HepG2 (cell line): ENCODE measurements around the gene EMC8. TPM values are rescaled to one million over a fixed set of nuclear protein-coding genes. Genes with fewer than 3 reads are reported as not detected.

Experiments
- AGO2 ChIP-seq: fragments of 200-400 bp; formaldehyde crosslinking; optimal IDR thresholded peaks from 2 replicates; pipeline ENCODE3; 2017; ENCODE audit warnings: mild to moderate bottlenecking, low read depth, low read length, moderate library complexity
- BCL6 ChIP-seq: IDR thresholded peaks from 2 replicates; pipeline ENCODE4 v1.6.1; 2016; ENCODE audit warnings: missing genetic modification reagents, missing compliant biosample characterization
- CBX5 ChIP-seq: sonication (generic); formaldehyde crosslinking; IDR thresholded peaks from 2 replicates; pipeline ENCODE4 v1.4.0; 2020; ENCODE audit warnings: missing genetic modification reagents, borderline replicate concordance
- CENPT ChIP-seq: sonication (generic); formaldehyde crosslinking; IDR thresholded peaks from 2 replicates; pipeline ENCODE4 v1.8.0; 2022; ENCODE audit warnings: low read depth, mild to moderate bottlenecking, moderate library complexity, missing genetic modification reagents
- EEA1 ChIP-seq: sonication (generic); formaldehyde crosslinking; IDR thresholded peaks from 2 replicates; pipeline ENCODE4 v1.5.1; 2020; ENCODE audit warnings: mild to moderate bottlenecking, missing genetic modification reagents, borderline replicate concordance
- FOXA3 ChIP-seq: IDR thresholded peaks from 2 replicates; pipeline ENCODE4 v1.6.1; 2016; ENCODE audit warnings: missing genetic modification reagents, missing compliant biosample characterization
- HHEX ChIP-seq: IDR thresholded peaks from 2 replicates; pipeline ENCODE4 v1.6.1; 2016; ENCODE audit warnings: control low read depth
- HIVEP1 ChIP-seq: sonication (generic); formaldehyde crosslinking; IDR thresholded peaks from 2 replicates; pipeline ENCODE4 v1.4.0; 2020; ENCODE audit warnings: mild to moderate bottlenecking, missing genetic modification reagents
- MTA1 ChIP-seq: sonication (generic); formaldehyde crosslinking; IDR thresholded peaks from 2 replicates; pipeline ENCODE4 v1.4.0; 2020; ENCODE audit warnings: missing genetic modification reagents, mild to moderate bottlenecking, borderline replicate concordance
- MTF2 ChIP-seq: sonication (generic); formaldehyde crosslinking; IDR thresholded peaks from 2 replicates; pipeline ENCODE4 v1.5.0; 2020; ENCODE audit warnings: missing genetic modification reagents, borderline replicate concordance
- NBN ChIP-seq: fragments of 450-650 bp; conservative IDR thresholded peaks from 2 replicates; pipeline ENCODE4 v1.6.1; 2017
- NR2C2 ChIP-seq: sonication (generic); formaldehyde crosslinking; IDR thresholded peaks from 2 replicates; pipeline ENCODE4 v1.4.0; 2020; ENCODE audit warnings: missing genetic modification reagents, mild to moderate bottlenecking, moderate library complexity, borderline replicate concordance
- NR2F6 ChIP-seq, 2 experiments: IDR thresholded peaks; 2 replicates each; pipeline ENCODE4 v1.6.1; 2016; ENCODE audit warnings: antibody characterized with exemption in 1 of 2, mild to moderate bottlenecking in 1 of 2
- PCBP2 ChIP-seq: fragments of 200-400 bp; formaldehyde crosslinking; optimal IDR thresholded peaks from 2 replicates; pipeline ENCODE3; 2018; ENCODE audit warnings: low read length, low read depth; ENCODE audit not compliant: poor library complexity, severe bottlenecking
- RAD21 ChIP-seq: fragments of 450-650 bp; formaldehyde crosslinking; IDR thresholded peaks from 2 replicates; pipeline ENCODE4 v1.5.0; 2020; ENCODE audit warnings: mild to moderate bottlenecking
- ZNF160 ChIP-seq: sonication (generic); formaldehyde crosslinking; IDR thresholded peaks from 2 replicates; pipeline ENCODE4 v1.8.0; 2022; ENCODE audit warnings: mild to moderate bottlenecking, inconsistent platforms, missing genetic modification reagents
- ZNF253 ChIP-seq: sonication (generic); formaldehyde crosslinking; IDR thresholded peaks from 2 replicates; pipeline ENCODE4 v1.8.0; 2022; ENCODE audit warnings: mild to moderate bottlenecking, missing genetic modification reagents, borderline replicate concordance
- ZNF484 ChIP-seq: sonication (generic); formaldehyde crosslinking; IDR thresholded peaks from 2 replicates; pipeline ENCODE4 v1.5.1; 2020; ENCODE audit warnings: mild to moderate bottlenecking, low read depth, missing genetic modification reagents, borderline replicate concordance
- ZNF780A ChIP-seq: sonication (generic); formaldehyde crosslinking; IDR thresholded peaks from 2 replicates; pipeline ENCODE4 v1.8.0; 2022; ENCODE audit warnings: mild to moderate bottlenecking, missing genetic modification reagents, moderate library complexity
- ZNF879 ChIP-seq: sonication (generic); formaldehyde crosslinking; IDR thresholded peaks from 2 replicates; pipeline ENCODE4 v1.8.1; 2023; ENCODE audit warnings: missing genetic modification reagents
- polyA plus RNA-seq, 8 experiments: library from polyadenylated mRNA; depleted of rRNA in 3 of 8; stranded (reverse) in 7 of 8; unstranded in 1 of 8; fragments of >200 nt; fragmentation: Illumina TruSeq in 4 of 8; extraction: Trizol in 4 of 8; gene quantifications; 2 replicates each; pipeline versions ENCODE4 v1.2.1 to v1.2.3, GENCODE V29; 2011 to 2016; ENCODE audit warnings: low read depth in 4 of 8, missing spikeins in 1 of 8, mixed read lengths in 1 of 8; ENCODE audit not compliant: insufficient read depth in 1 of 8
- total RNA-seq, 5 experiments: library from RNA; depleted of rRNA; stranded (reverse); fragments of >200 nt; fragmentation: Illumina TruSeq; extraction: Trizol; gene quantifications; 2 replicates each; pipeline ENCODE4 v1.2.3, GENCODE V29; 2016; ENCODE audit warnings: low read depth in 1 of 5
- TF ChIP-seq, protein P1 (sequence below): sonication (generic); formaldehyde crosslinking; IDR thresholded peaks from 2 replicates; pipeline ENCODE4 v1.4.0; 2020; ENCODE audit warnings: missing genetic modification reagents, borderline replicate concordance
- TF ChIP-seq, protein P2 (sequence below): sonication (generic); formaldehyde crosslinking; IDR thresholded peaks from 2 replicates; pipeline ENCODE4 v1.4.0; 2020; ENCODE audit warnings: mild to moderate bottlenecking, missing genetic modification reagents
- TF ChIP-seq, protein P3 (sequence below): sonication (generic); formaldehyde crosslinking; conservative IDR thresholded peaks from 2 replicates; pipeline ENCODE4 v1.4.0; 2020; ENCODE audit warnings: missing genetic modification reagents
- TF ChIP-seq, protein P4 (sequence below): IDR thresholded peaks from 2 replicates; pipeline ENCODE4 v1.6.1; 2016

The EMC8 gene
- total and polyA plus RNA-seq, 2 of the 13 experiments (the other 11 are each of a cell fraction or from before 2014, with no cell fraction given) = 55.0 to 76.0 TPM

DNA sequence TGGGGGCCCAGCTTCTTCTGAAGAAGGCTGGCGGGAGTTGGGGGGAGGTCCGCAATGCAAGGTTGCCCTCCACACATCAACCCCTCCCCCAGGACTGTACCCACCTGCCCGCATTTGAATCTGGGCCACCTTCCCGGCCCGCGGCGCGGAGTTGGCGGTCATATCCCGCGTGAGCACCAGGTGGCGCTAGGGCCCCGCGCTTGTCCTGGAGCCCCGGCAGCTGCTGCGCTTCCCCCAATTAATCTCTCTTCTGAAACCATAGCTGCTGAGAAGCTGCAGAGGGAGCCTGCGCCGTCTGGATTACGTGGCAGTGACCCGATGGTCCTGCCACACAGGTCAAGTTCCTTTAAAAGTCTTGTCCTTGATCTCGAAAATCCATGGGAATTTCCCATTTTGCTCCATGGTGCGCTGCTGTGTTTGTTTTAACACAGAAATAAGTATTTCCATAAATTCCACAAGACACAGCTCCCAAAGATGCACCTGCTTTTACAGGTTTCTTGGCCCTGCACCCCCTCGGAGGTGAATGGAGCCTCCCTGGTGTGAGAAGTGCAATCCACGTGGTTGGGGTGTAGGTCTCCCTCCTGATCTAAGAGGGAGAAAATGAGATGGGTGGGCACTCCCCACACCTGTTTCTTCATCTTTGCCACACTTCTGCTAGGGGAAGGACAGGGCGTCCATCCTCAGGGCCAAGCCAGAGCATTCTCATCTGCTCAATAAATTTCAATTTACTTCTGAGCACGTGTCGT lies 22.2 kb upstream of the EMC8 start (continued):
- no peak for TF ChIP-seq MTA1 (CRISPR knock-in tag)
- TF ChIP-seq, protein P1, sequence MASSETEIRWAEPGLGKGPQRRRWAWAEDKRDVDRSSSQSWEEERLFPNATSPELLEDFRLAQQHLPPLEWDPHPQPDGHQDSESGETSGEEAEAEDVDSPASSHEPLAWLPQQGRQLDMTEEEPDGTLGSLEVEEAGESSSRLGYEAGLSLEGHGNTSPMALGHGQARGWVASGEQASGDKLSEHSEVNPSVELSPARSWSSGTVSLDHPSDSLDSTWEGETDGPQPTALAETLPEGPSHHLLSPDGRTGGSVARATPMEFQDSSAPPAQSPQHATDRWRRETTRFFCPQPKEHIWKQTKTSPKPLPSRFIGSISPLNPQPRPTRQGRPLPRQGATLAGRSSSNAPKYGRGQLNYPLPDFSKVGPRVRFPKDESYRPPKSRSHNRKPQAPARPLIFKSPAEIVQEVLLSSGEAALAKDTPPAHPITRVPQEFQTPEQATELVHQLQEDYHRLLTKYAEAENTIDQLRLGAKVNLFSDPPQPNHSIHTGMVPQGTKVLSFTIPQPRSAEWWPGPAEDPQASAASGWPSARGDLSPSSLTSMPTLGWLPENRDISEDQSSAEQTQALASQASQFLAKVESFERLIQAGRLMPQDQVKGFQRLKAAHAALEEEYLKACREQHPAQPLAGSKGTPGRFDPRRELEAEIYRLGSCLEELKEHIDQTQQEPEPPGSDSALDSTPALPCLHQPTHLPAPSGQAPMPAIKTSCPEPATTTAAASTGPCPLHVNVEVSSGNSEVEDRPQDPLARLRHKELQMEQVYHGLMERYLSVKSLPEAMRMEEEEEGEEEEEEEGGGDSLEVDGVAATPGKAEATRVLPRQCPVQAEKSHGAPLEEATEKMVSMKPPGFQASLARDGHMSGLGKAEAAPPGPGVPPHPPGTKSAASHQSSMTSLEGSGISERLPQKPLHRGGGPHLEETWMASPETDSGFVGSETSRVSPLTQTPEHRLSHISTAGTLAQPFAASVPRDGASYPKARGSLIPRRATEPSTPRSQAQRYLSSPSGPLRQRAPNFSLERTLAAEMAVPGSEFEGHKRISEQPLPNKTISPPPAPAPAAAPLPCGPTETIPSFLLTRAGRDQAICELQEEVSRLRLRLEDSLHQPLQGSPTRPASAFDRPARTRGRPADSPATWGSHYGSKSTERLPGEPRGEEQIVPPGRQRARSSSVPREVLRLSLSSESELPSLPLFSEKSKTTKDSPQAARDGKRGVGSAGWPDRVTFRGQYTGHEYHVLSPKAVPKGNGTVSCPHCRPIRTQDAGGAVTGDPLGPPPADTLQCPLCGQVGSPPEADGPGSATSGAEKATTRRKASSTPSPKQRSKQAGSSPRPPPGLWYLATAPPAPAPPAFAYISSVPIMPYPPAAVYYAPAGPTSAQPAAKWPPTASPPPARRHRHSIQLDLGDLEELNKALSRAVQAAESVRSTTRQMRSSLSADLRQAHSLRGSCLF = no peak
- no peak for TF ChIP-seq CENPT (CRISPR knock-in tag)
- no peak for TF ChIP-seq CBX5 (CRISPR knock-in tag)
- no peak for TF ChIP-seq ZNF484 (CRISPR knock-in tag)
- no peak for TF ChIP-seq MTF2 (CRISPR knock-in tag)
- peak; percentile 24; the same call in 1 of the 2 replicates for TF ChIP-seq BCL6 (CRISPR knock-in tag)
- no peak for TF ChIP-seq ZNF253 (CRISPR knock-in tag)
- TF ChIP-seq, protein P2, sequence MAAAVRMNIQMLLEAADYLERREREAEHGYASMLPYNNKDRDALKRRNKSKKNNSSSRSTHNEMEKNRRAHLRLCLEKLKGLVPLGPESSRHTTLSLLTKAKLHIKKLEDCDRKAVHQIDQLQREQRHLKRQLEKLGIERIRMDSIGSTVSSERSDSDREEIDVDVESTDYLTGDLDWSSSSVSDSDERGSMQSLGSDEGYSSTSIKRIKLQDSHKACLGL (CRISPR knock-in tag) = 0 out of 2 replicates have a peak, but pooled peaks have one; percentile 62
- no peak for TF ChIP-seq FOXA3
- no peak for TF ChIP-seq ZNF879 (CRISPR knock-in tag)
- TF ChIP-seq NR2F6 (IDR thresholded peaks at IDR 0.05) = no peak
- peak; percentile 46; the same call in 1 of the 2 replicates for TF ChIP-seq NR2F6 (CRISPR knock-in tag; IDR thresholded peaks at IDR 0.05)
- no peak for TF ChIP-seq NR2C2 (CRISPR knock-in tag)
- no peak for TF ChIP-seq EEA1 (CRISPR knock-in tag)
- no peak for TF ChIP-seq PCBP2
- TF ChIP-seq HHEX (CRISPR knock-in tag) = no peak
- 0 out of 2 replicates have a peak, but pooled peaks have one; percentile 27 for TF ChIP-seq ZNF160 (CRISPR knock-in tag)
- TF ChIP-seq ZNF780A (CRISPR knock-in tag) = no peak
- TF ChIP-seq RAD21 (CRISPR knock-in tag) = peak; percentile 100
- TF ChIP-seq, protein P3, sequence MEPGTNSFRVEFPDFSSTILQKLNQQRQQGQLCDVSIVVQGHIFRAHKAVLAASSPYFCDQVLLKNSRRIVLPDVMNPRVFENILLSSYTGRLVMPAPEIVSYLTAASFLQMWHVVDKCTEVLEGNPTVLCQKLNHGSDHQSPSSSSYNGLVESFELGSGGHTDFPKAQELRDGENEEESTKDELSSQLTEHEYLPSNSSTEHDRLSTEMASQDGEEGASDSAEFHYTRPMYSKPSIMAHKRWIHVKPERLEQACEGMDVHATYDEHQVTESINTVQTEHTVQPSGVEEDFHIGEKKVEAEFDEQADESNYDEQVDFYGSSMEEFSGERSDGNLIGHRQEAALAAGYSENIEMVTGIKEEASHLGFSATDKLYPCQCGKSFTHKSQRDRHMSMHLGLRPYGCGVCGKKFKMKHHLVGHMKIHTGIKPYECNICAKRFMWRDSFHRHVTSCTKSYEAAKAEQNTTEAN (CRISPR knock-in tag) = no peak
- TF ChIP-seq HIVEP1 (CRISPR knock-in tag) = 0 out of 2 replicates have a peak, but pooled peaks have one; percentile 30
- TF ChIP-seq AGO2 = no peak
- no peak for TF ChIP-seq NBN
- TF ChIP-seq, protein P4, sequence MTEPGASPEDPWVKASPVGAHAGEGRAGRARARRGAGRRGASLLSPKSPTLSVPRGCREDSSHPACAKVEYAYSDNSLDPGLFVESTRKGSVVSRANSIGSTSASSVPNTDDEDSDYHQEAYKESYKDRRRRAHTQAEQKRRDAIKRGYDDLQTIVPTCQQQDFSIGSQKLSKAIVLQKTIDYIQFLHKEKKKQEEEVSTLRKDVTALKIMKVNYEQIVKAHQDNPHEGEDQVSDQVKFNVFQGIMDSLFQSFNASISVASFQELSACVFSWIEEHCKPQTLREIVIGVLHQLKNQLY (CRISPR knock-in tag) = no peak
